MV-4-11 (cell line): ENCODE data around the gene CDC6.

Experiments used
- DNase-seq: peaks from one replicate; lab custom pipeline; 2025; lab: John Stamatoyannopoulos, UW

Gene CDC6

DNA sequence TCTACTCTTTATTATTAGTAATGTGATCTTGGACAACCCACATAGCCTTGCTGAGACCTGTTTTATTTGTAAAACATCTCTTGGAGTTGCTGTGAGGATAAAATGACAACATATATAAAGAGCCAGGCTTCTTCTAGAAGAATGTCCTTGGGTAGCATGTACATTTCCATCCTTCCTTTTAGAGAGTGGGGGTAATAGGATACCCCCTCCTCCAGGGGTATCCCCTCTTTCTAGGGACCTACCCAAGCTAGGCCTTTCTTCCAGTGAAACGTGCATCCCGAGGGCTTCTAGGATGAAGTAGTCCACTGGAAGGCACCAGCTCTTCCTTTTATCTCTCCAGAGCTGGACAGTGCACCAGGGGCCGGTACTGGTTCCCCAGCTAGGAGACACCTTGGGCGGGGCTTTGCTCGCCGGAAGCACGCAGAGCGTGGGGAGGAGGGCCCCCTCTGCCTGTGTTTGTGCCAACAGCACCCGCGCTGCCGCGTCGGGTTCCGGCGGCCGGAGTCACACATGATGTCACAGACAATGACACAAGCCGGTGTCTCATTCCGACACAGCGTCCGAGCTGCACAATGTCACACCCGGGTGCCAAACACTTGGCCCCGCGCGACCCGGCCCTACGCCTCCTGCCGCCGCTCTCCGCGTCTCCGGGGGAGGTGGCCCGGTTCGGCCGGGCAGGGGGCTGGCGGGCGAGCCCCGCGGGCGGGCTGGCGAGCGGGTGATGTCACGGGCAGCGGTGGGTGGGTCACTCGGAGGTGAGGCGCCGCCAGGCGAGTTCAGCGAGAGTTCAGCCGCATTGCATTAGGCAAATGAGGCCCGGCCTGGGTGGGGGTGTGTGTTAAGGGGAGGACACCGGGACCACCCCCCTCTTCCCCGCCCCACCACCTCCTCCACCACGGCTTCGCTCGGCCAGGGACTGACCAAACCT lies 53.5 kb downstream of the CDC6 start:
- DNase-seq = peak; percentile 85

DNA sequence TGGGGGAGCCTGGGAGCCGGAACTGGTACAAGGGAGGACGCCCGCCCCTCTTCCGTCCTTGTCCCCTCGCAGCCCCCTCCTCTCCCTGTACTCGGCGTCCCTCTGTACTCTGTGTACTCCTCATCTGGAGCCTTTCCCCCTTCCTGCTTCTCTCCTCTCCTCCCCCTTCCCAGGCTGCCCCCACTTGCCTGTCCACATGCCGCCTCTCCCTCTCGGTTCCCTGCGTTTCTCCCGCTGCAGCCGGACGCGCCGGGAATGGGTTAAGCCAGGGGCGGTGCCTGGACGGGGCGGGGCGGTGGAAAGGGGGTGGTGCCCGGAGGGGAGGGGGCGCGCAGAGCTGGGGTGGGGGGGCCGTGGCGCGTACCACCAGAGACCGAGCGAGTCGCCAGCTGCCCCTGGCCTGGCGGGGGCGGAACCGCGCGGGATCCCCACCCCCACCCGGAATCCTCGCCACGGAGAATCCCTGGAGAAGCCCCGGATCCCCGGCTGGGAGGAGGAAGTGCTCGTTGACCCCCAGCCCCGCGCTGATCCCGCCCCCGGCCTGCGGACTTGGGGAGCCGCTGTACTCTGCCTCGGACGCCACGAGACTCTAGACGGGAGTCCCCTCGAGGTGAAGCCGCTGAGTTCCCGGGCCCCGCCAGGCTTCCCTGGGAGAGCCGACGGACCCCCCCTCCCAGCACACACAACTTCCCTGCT lies 54.3 kb downstream of the CDC6 start:
- no peak for DNase-seq

DNA sequence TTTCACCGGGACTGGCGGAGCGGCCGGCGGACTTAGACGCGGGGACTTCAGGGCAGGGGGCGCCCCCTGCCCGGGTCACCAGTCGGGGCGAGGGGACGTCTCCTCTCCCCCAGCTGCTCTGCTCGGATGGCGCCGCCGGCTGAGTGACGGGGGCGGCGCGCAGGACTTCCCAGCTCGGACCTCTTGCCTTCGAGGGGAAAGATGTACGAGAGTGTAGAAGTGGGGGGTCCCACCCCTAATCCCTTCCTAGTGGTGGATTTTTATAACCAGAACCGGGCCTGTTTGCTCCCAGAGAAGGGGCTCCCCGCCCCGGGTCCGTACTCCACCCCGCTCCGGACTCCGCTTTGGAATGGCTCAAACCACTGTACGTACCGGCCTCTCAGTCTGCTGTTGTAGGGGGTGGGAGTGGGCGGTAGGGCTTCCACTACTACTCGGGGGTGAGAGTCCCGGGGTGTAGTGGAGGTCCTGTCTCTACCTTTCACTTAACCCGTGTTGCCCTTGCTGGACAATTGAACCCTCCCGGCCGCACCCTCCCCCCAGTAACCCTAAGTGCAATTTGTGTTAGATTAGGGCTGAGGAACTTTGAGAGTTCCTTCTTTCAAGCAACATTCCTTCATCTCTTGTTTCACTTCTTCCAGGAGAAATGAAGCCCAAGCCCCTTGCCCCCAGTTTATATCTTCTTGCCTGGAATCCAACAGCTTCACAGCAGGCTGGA lies 55.0 kb downstream of the CDC6 start:
- no peak for DNase-seq

DNA sequence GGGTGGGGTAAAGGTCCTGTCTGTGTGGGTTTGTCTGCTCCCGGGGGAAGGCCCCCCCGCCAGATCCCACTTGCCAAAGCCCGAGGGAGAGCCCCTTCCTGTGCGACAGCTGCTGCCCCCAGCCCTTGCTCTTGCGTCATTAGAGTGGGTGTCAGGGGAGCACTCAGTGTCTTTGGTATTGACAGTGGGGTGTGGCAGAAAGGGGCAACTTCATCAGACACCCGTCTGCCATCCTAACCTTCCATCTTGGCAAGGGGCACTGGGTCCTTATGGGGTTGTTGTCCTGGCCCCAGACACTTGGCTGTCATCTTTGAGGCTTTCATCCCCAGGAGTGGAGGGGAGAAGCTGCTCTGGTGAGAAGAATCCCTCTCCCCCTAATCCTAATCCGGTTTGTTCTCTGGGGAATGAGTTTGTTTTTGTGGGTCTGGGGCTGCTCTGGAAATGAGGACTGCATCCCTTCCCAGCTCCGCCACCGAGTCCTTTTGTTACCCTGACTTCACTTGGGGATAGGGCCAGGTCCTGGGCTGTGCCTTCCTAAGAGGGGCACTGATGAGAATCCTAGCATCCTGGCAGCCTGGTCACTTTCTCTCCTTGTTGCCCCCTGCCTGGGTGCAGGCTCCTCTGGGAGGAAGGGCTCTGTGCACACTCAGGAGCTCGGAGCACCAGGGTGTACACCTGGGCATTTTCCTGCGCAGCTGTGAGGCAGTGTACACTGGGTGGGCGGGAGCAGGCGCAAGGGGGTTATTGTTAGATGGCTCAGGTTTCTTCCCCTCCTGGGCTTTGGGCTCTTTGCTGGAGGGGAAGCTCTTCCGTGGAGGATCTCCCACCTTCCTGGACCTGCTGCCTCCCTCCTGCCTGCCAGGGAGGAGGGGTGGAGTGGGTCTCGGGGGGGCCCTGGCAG lies 55.8 kb downstream of the CDC6 start:
- DNase-seq = no peak

DNA sequence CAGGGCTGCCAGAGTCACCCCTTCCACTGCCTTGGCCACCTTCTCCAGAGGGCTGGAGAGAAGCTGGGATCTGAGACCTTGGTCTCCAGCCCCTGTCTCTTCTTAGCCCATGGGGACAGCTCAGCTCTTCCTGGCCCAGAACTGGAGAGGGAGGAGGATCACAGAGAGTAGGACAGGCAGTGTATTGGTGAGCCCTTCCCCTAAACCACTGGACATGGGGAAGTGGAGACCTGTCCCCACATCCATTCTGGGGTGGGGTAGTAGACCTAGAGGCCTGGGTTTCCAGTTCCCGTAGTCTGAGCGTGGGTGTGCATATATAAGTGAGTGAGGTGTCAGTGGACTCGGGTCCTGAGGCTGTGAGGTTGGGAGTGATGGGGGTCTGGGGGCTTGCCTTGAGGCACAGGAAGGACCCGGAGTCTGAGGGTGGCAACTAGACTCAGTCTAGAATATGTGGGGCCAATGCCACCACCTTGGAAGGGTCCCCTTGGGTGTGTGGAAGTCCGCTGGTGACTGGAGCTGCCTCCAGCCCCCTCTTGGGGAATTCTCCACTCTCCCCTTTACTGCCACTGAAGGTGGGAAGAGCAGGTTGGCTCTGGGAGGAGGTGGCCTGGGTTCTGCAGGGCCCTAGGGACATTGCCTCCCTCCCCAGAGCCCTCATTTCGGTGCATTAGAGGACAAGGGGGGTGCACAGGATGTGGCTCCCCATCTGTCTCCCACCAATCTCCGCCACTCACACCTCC lies 56.9 kb downstream of the CDC6 start:
- DNase-seq = no peak

DNA sequence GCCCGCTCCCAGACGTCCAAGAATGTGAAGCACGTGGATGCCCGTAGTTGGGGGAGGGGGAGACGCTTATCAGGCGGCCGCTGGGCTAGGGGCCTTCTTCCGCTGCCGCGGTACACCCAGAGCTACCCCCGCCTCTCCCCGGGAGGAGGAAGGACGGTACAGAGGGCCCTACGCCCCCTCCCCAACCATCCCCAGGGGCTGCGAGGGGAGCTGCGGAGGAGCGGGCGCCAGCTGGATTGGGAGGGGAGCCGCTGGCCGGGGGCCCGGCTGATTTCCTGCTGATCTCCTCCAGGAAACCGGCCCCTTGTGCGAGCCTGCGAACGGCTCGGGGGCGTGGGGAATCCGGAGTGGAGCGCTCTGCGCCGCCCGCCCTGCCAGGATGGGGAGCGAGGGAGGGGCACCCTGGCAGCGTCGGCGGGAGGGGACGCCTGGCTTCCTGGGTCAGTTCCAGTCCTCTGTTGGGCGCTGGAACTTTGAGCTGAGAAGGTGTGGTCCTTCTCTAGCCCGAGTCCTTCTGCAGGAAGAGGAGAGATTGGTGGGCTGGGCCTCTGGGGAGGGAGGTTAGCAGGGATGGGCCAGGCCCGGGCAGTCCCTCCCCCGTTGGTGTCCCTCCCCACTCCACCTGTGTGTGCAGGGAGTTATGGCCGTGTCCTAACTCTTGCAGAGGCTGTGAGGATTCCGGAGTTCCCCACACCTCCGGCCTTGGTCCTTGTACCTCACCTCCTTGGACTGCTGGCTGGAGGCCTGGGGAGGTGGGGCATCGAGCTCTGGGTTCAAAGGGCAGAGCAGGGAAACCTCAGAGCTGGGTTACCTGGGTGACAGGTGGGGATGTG lies 57.7 kb downstream of the CDC6 start:
- no peak for DNase-seq

DNA sequence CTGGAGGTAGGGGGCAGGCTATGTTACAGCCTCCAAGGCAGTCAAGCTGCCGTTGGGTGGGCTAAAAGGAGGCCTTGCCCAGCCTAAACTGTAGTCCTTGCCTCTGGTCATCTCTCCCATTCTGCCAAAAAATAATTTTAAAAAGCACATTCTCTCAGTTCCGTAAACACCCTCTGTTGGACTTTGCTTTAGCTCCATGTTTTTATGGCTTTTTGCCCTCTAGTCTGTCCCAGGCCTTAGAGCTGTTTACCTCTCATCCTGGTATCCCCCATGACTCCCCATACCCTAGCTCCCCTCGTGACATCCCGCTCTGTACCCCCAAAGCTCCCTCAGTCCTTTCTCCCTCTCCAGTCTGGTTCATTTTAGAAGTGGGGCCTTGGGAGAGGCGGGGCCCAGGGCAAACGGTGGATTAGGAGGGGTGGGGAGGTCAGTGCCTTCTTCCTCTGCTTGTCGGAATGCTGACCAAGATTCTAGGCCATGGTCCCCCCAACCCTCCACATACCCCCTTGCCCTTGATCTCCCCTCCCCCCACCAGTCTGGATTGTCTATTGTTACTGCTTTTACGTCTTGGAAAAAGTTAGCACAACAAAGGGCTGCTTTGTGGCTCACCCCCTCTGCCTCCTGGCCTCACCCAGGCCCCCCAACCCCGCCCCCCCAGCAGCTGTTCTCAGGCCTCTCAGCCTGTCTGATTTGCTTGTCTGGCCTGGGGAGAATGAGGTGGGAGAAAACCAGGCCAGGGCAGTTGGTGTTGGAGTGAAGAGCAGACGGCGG lies 58.5 kb downstream of the CDC6 start:
- no peak for DNase-seq

DNA sequence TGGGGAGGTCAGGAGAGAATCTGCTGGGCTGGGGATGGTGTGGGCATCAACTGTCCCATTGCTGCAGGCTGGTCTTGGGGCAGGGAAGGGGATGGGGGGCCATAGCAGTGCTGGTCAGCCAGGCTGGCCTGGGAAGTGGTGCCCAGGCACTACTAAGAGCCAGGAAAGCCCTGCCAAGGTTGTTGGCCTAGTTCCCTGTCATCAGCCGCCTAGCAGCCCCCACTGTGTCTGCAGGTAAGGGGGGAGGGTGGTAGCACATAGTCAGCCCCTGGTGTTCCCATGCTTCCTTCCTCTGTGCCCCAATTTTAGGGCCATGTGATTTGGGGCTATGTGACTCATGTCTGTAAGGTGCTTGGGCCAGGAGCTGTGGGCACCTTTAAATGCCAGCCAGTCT lies 59.1 kb downstream of the CDC6 start:
- DNase-seq = no peak

DNA sequence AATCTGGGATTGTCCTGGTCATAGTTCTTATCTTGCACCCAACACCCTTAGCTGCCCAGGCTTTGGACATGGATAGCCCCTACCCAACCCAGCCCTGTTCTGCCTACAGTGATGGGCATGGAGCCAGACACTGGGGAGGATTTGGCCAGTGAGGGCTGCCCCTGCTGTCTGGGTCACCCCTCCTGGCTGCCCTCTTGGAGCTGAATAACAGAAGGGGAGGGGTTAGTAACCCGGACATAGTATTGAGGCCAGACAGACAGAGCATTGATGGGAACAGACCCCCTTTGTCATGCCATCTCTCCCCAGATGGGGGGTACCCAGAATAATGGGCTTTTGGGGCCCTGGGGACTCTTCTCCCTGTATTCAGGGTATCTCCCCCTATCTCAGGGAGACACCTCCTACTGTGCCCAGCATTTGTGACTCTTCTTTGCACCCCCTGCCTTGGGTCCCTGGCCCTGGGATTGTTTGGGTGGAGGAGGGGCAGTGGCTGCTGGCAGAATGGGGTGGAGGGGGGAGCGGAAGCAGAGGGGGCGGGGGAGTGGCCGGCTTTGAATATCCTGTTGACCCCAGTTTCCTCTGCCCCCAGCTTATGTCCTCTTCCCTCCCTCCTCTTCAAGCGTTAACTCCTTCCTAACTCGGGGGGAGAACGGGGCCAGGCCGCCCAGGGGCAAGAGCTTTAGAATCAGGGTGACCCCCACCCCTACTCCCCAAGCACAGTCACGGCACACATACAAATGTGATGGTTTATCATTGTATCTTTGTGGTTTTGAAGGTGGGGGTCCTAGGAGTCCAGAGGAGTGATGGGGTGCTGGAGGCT lies 59.8 kb downstream of the CDC6 start:
- no peak for DNase-seq

DNA sequence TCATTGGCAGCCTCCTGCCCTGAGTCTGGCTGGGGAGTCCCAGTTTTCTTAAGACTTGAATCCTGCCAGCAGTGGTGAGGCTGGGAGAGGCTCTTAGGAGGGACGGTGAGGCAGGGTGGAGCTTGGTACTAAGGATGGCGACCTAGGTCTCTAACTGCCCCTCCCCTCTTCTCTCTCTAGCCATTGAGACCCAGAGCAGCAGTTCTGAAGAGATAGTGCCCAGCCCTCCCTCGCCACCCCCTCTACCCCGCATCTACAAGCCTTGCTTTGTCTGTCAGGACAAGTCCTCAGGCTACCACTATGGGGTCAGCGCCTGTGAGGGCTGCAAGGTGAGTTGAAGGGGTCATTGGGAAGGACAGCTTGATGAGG lies 60.4 kb downstream of the CDC6 start:
- DNase-seq = no peak

DNA sequence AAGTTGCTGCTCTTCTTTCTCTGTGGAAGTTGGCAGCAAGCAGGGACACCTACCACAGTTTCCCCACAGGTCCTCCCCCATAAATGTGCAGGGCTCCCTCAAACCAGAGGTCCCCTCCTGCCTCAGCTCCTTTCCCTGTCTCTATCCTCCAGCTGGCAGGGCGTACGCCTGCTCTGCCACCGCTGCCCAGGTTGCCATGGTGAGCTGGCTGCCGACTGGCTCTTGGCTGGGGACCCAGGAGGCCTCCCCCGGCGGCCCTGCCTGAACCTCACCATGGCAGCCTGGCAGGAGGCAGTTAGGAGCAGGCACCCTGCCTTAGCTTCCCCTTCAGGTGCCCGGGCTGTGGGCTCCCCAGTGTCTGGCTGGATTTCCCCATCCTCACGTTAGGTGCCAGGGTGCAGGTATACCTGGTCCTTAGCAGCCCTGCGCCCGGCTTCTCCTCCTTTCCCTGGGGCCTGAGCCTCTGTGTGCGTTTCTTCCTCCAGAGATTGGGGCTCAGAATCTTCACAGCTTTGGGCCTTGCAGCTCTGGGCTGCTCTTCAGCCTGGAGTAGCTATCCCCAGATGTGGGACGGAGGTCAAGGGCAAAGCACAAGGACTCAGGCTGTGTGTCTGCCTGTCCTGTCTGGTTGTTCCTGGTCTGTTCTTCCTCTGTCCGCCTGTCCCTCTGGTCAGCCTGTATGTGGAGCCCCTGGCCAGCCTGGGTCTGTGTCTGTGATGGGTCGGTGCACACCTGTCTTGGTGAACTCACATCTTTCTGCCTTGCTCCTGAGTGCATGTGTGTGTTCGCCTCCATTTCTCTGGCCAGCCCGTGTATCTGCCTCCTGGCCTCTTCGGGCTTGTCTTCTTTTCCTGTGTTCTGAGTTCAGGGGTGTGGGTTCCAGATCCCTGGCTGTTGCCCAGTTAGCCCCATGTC lies 61.1 kb downstream of the CDC6 start:
- no peak for DNase-seq

DNA sequence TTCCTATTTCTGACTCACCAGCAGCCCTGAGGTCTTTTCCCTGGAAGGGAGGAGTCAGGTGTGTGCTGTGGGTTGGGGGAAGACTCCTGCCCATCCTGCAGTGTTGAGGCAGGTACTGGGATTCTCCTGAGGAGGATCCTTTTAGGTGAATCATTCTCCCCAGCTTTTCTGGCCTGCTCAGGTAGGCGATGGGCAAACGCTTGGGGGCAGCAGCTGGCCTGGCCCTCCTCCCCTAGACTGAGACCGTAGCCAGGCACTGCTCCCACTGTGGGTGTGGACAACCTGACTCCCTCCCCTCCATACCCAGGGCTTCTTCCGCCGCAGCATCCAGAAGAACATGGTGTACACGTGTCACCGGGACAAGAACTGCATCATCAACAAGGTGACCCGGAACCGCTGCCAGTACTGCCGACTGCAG lies 61.8 kb downstream of the CDC6 start:
- no peak for DNase-seq

DNA sequence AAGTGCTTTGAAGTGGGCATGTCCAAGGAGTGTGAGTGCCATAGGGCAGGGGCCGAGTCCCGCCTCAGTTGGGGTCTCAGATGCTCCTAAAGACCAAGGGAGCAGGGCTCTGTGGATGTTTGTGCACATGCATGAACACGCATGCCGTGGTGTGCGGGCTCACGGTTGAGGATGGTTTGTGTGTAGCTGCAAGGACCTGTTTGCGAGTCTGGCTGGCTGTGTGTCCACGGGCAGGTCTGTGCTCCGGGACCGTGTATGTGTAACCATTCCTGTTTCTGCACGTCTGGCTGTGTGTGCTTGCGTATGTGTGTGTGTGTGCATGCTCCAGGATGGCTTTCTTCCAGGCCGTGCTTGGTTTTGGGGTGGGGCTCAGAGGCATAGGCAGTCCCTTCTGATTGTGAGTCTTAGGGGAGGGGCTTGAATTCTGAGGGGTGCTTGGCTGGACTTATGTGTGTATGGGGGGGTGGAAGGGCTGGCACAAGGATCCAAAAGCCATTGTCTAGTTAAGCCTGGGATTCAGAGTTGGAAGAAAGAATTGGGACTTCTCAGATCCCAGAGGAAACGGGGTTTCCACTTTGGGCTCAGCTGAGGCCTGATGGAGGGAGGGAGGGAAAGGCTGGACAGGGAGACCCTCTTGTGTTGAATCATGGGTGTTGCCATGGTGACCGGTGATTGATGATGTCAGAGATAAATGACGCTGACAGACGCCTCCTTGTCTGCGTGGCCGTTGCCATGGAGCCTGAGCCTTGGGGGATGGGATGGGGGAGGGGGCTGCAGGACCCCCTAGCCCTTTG lies 62.4 kb downstream of the CDC6 start:
- peak; percentile 17 for DNase-seq

DNA sequence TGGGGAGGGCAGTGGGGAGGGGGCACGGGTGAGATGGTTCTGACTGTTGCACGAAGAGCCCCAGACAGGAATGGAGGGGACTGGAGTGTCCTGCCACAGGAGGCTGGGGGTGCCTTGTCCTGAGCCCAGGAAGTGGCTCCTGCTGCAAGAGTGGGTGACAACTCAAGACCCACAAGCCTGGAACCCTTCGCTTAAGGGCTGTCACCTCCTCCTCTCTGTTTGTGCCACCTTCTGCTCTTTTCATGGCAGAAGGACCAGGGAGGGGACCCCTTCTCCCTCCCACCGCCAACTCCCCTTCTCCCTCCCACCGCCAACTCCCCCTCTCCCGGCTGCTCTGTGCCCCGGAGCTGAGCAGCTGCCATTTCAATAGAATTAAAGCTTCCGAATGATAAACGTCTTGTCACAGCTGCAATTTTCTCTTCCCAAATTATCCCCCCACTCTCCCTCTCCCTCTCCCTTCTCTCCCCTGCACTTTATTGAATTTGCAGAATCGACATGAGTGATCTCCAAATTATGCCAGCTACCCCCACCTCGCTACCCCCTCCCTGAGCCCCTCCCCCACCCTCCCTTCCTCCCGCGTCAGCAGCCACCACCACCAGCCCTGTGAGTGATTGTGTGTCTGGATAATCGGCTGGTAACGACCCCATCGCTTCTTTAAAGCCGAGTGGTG lies 63.1 kb downstream of the CDC6 start:
- no peak for DNase-seq

DNA sequence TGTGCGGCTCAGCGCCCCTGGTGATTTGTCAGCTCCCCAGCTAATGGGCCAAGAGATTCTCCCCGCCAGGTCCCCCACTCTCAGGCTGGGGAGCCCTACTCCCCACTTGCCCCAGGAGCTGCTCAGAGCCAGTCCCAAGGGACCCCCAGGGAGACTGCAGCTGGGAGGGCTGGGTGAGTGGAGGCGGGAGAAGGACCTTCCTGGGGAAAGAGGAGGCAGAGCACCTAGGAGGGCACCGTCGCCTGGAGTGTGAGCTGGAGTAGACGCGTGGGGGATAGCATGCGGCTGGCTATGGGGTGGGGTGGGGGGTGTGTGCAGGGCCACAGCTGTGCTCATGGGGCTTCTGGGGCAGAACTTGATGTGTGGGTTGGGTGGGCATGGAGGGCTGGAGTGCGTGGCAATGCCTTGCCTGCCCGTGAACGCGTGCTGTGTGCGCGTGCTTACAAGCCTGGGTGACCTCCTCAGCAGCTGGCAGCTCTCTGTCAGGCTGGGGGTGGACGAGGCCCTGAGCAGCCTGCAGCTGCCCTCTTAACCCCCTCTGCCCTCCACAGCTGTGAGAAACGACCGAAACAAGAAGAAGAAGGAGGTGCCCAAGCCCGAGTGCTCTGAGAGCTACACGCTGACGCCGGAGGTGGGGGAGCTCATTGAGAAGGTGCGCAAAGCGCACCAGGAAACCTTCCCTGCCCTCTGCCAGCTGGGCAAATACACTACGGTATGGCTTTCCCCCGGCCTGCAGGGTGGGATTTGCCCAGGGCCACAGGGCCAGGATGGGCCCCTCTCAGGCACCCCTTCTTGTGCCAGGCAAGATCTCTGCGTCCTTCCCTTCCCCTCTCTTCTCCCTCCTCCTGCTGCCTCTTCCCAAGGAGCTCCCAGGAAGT lies 63.9 kb downstream of the CDC6 start:
- peak; percentile 75 for DNase-seq
